Left ventricle myocardium inferior (tissue), 1 donor: Measurements from ENCODE around the gene LTV1. TPM values are rescaled to one million over a fixed set of nuclear protein-coding genes. Genes with fewer than 3 reads are reported as not detected.

Source experiments
- DNase-seq: peaks from one replicate; pipeline ENCODE4 v3.0.0-alpha.2; 2020
- H3K27ac ChIP-seq: fragments of 200-600 bp; replicated peaks from 2 replicates; pipeline ENCODE4 v1.8.0; 2021
- H3K27me3 ChIP-seq: fragments of 200-600 bp; 2 replicates; pipeline ENCODE4 v1.8.0; 2021; ENCODE audit warnings: low read depth
- H3K36me3 ChIP-seq: fragments of 200-600 bp; 2 replicates; pipeline ENCODE4 v1.8.0; 2021
- H3K4me1 ChIP-seq: fragments of 200-600 bp; 2 replicates; pipeline ENCODE4 v1.8.0; 2021
- H3K4me3 ChIP-seq: fragments of 200-600 bp; 2 replicates; pipeline ENCODE4 v1.8.0; 2021; ENCODE audit warnings: mild to moderate bottlenecking, moderate library complexity
- H3K9me3 ChIP-seq: fragments of 200-600 bp; replicated peaks from 2 replicates; pipeline ENCODE4 v1.8.0; 2021
- CTCF ChIP-seq: fragments of 200-600 bp; IDR thresholded peaks from 2 replicates; pipeline ENCODE4 v1.8.0; 2021; ENCODE audit warnings: antibody characterized with exemption, mild to moderate bottlenecking, borderline replicate concordance
- intact Hi-C: fragments of 100-400 bp; cut with micrococcal nuclease; formaldehyde crosslinking; loops from one replicate; pipeline ENCODE4 v1.11.0; 2022
- total RNA-seq: library from RNA; stranded (reverse); fragmentation: NEBNext Ultra II Directional; extraction: Animal tissue kit (Norgen Biotek cat#: 25700); gene quantifications from one replicate; pipeline ENCODE4 v1.2.1, GENCODE V29; 2021
- donor health status: DM: no; HTN: yes; CAD: no; lungs with severe emphysema.

The LTV1 gene
- total RNA-seq, 1 donor from 2014 or later: 12.9 TPM

- no peak for TF ChIP-seq CTCF
These were observed 4.7 kb upstream of the LTV1 start for GRCh38 chr6:143838395-143838794.

DNA sequence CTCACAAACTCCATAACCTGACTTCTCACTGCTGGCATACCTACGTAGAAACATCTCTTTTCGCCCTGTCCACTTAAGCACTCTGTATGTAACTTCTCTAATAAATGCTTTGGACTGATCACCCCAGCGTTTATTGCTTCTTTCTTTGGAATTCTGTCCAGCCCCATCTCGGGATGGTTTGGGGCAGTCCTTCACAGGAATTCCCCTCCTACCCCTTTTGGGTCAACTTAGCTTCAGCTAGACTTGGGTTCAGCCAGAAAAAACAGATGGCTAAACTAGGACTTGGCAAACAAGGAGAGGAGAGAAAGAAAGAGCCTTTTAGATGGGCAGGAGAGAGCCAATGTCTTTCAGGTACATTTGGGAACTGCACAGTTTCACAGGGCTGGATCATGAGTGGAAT lies 3.9 kb upstream of the LTV1 start:
- H3K27me3 ChIP-seq: no peaks in the 10 kb centered on the region

More at GRCh38 chr6:143838395-143838794, 4.7 kb upstream of the LTV1 start:
- H3K9me3 ChIP-seq: no peaks in the 10 kb centered on the region
- DNase-seq: no peak
- intact Hi-C loops: no loop called here
- H3K36me3 ChIP-seq: no peaks in the 10 kb centered on the region
- no peak overlapping the region for H3K4me3 ChIP-seq
- H3K27ac ChIP-seq: no peak overlapping the region
- H3K4me1 ChIP-seq: peaks cover 11% of the 10 kb centered on the region
- H3K27me3 ChIP-seq: no peaks in the 10 kb centered on the region

GRCh38 chr6:143840595-143841265 lies 2.4 kb upstream of the LTV1 start:
- Histone ChIP-seq H3K4me3 (no peak overlapping the region), H3K4me1 (peaks cover 28% of the 10 kb centered on the region), H3K27me3 (no peaks in the 10 kb centered on the region), H3K36me3 (peaks cover 14% of the 10 kb centered on the region), H3K27ac (no peak overlapping the region), H3K9me3 (no peaks in the 10 kb centered on the region)
- intact Hi-C loops: loop anchor here (10.0 kb wide), 1 partner anchor 166 kb away; the partner anchor contains the start of gene PHACTR2
- TF ChIP-seq CTCF: no peak
- DNase-seq: no peak

More for the DNA sequence above, 3.9 kb upstream of the LTV1 start:
- Histone ChIP-seq H3K9me3 (no peaks in the 10 kb centered on the region), H3K4me3 (no peak overlapping the region), H3K27ac (no peak overlapping the region), H3K36me3 (no peaks in the 10 kb centered on the region), H3K4me1 (peaks cover 19% of the 10 kb centered on the region)
- no peak for DNase-seq
- no peak for TF ChIP-seq CTCF
- intact Hi-C loops: no loop called here

- peak overlapping the region; percentile 95 for H3K27ac ChIP-seq
- H3K4me1 ChIP-seq: peaks cover 28% of the 10 kb centered on the region
- no peaks in the 10 kb centered on the region for H3K27me3 ChIP-seq
- H3K4me3 ChIP-seq: peak overlapping the region; percentile 96
- no peak for DNase-seq
- TF ChIP-seq CTCF: no peak
- peaks cover 32% of the 10 kb centered on the region for H3K36me3 ChIP-seq
- intact Hi-C loops: loop anchor here (10.0 kb wide), 1 partner anchor 168 kb away; the partner anchor contains the start of gene PHACTR2
- no peaks in the 10 kb centered on the region for H3K9me3 ChIP-seq
These were observed 657 bp upstream of the LTV1 start for GRCh38 chr6:143842461-143842901.

DNA sequence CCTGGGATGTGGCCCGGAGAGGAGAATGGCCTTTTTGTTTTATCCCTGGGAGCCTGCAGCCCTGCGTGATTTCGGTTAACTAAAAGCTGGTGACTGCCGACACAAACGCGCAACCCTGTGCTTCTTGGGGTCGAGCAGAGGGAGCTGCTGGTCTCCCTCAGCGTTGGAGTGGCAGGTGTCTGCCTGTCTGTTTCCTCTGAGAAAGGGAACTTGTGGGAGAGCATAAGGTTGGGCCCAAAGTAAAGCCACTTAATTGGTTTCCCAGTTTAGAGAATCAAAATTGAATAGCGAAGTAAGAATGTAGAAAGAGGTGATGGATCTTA lies 500 bp downstream of the LTV1 start:
- H3K4me3 ChIP-seq: peak overlapping the region; percentile 96

More for the DNA sequence above, 500 bp downstream of the LTV1 start:
- H3K9me3 ChIP-seq: no peaks in the 10 kb centered on the region
- intact Hi-C loops: loop anchor here (10.0 kb wide), 1 partner anchor 169 kb away; the partner anchor contains the start of gene PHACTR2
- no peaks in the 10 kb centered on the region for H3K27me3 ChIP-seq
- peak overlapping the region; percentile 95 for H3K27ac ChIP-seq
- H3K4me1 ChIP-seq: peaks cover 28% of the 10 kb centered on the region
- TF ChIP-seq CTCF: no peak
- H3K36me3 ChIP-seq: peaks cover 43% of the 10 kb centered on the region
- DNase-seq: no peak
